Measurements from ENCODE around the gene CAPN10.

CAPN10 gene

GRCh38 chr2:240643811-240644150, 57.2 kb downstream of the CAPN10 start:
- no peak for DNase-seq (ENCODE audit: low read depth, low spot score)
- no peak for TF ChIP-seq CTCF (IDR thresholded peaks at IDR 0.05; ENCODE audit: low read depth, low read length)
- in situ Hi-C loops (cut with HindIII; ENCODE audit: low sequenced_read_pairs) = no loop called here
- H3K4me3 ChIP-seq (ENCODE audit: low read depth, low read length) = no peak overlapping the region

- no peak for TF ChIP-seq CTCF (IDR thresholded peaks at IDR 0.05; ENCODE audit: low read depth, low read length)
- DNase-seq (ENCODE audit: low read depth, low spot score) = no peak
- H3K4me3 ChIP-seq (ENCODE audit: low read depth, low read length) = no peak overlapping the region
- in situ Hi-C loops (cut with HindIII; ENCODE audit: low sequenced_read_pairs) = no loop called here
Observed at GRCh38 chr2:240644171-240644651, 57.7 kb downstream of the CAPN10 start.

GRCh38 chr2:240644859-240645301, 58.3 kb downstream of the CAPN10 start:
- TF ChIP-seq CTCF (IDR thresholded peaks at IDR 0.05; ENCODE audit: low read depth, low read length) = no peak
- in situ Hi-C loops (cut with HindIII; ENCODE audit: low sequenced_read_pairs) = no loop called here
- DNase-seq (ENCODE audit: low read depth, low spot score) = no peak
- no peak overlapping the region for H3K4me3 ChIP-seq (ENCODE audit: low read depth, low read length)

- no peak for DNase-seq (ENCODE audit: low read depth, low spot score)
- H3K4me3 ChIP-seq (ENCODE audit: low read depth, low read length) = no peak overlapping the region
- no peak for TF ChIP-seq CTCF (IDR thresholded peaks at IDR 0.05; ENCODE audit: low read depth, low read length)
- in situ Hi-C loops (cut with HindIII; ENCODE audit: low sequenced_read_pairs) = no loop called here
Observed at GRCh38 chr2:240645346-240645745, 58.8 kb downstream of the CAPN10 start.

- no peak for TF ChIP-seq CTCF (IDR thresholded peaks at IDR 0.05; ENCODE audit: low read depth, low read length)
- H3K4me3 ChIP-seq (ENCODE audit: low read depth, low read length) = no peak overlapping the region
- in situ Hi-C loops (cut with HindIII; ENCODE audit: low sequenced_read_pairs) = no loop called here
- DNase-seq (ENCODE audit: low read depth, low spot score) = no peak
Observed at GRCh38 chr2:240645801-240646175, 59.3 kb downstream of the CAPN10 start.

- DNase-seq (ENCODE audit: low read depth, low spot score) = no peak
- TF ChIP-seq CTCF (IDR thresholded peaks at IDR 0.05; ENCODE audit: low read depth, low read length) = no peak
- in situ Hi-C loops (cut with HindIII; ENCODE audit: low sequenced_read_pairs) = no loop called here
- H3K4me3 ChIP-seq (ENCODE audit: low read depth, low read length) = no peak overlapping the region
Observed at GRCh38 chr2:240646176-240646899, 59.8 kb downstream of the CAPN10 start.

All from astrocyte of the spinal cord (primary cell).